Renal cortex interstitium (tissue), 11 donors: ENCODE data around the gene PTH1R. TPM values are rescaled to one million over a fixed set of nuclear protein-coding genes. Genes with fewer than 3 reads are reported as not detected.

Experiments
- DNase-seq, 11 donors: peaks; one replicate each; pipeline ENCODE4 v3.0.0-alpha.2; 2013; ENCODE audit warnings: low read depth in 9 of 11, low spot score in 4 of 11; ENCODE audit errors: extremely low read depth in 1 of 11
- polyA plus RNA-seq, 3 donors: library from polyadenylated mRNA; unstranded; fragments of 120-200 nt; gene quantifications; one replicate each; pipeline ENCODE4 v1.2.1, GENCODE V29; 2013; ENCODE audit not compliant: insufficient read length in 3 of 3

PTH1R gene
- polyA plus RNA-seq, 3 donors = 172 to 279 (median 227) TPM

DNA sequence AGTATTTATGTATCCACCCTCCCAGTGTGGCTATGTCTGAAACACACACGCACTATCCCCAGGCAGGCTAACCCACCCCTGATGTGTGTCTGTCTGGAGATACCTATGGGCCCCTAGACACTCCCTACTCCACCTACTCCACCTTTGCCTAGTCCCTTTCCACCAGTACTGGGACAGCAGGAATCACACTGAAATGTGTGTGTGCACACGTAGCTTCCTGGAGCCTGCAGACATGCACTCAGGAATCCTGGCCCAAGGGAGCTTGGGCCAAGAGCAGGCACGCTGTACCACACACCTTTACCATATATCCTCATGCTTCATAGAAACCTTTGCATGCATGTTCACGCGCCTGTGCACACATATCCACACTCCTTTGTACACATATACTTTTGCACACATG is 6.9 kb upstream of the PTH1R start:
- DNase-seq = no peak

- no peak for DNase-seq
These were observed 6.3 kb upstream of the PTH1R start for GRCh38 chr3:46871222-46871621.

- no peak for DNase-seq
These were observed 4.0 kb upstream of the PTH1R start for GRCh38 chr3:46873521-46873920.

- peak in 8 of 11 donors; percentile 57 to 80 (median 71) for DNase-seq
These were observed 3.1 kb upstream of the PTH1R start for GRCh38 chr3:46874430-46874829.

- no peak for DNase-seq
These were observed 2.0 kb upstream of the PTH1R start for GRCh38 chr3:46875560-46875959.

GRCh38 chr3:46876313-46877300 is 914 bp upstream of the PTH1R start:
- DNase-seq = no peak

GRCh38 chr3:46878781-46879436 is 1.4 kb downstream of the PTH1R start:
- peak in 1 of 11 donors; percentile 71 for DNase-seq

DNA sequence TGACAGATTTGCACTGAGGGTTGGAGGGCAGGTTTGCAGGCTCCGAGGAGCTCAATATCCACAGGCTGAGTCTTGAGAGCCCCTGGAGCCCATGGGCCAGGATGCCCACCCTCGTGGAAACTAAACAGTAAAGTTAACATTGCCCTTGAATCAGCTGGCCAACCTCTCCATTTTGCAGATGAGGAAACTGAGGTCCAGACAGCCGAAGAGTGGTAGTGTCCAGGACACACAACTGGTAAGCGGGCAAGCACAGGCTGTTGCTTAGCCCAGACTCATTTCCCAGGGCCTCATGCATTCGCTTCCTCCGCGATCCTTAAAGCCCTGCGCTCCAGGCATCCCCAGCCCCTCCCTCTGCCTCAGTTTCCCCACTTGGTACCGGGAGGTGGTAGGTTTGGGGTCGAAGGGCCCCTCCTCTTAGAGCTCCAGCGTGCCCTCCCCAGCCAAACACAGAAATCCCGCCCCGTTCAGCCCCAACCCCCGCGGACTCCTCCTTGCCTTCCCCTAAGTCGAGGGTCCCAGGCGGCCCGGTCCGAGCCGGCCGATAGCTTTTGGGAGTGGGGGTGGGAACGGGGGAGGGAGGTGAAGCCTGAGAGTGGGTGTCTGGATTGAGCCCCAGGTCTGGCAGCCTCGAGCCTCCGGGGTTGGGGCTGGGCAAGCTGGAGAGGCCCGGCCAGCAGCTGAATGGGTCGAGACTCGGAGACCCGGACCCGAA is 3.5 kb downstream of the PTH1R start:
- no peak for DNase-seq

- peak in 2 of 11 donors; percentile 45 to 59 for DNase-seq
These were observed 4.3 kb downstream of the PTH1R start for GRCh38 chr3:46881596-46882376.

DNA sequence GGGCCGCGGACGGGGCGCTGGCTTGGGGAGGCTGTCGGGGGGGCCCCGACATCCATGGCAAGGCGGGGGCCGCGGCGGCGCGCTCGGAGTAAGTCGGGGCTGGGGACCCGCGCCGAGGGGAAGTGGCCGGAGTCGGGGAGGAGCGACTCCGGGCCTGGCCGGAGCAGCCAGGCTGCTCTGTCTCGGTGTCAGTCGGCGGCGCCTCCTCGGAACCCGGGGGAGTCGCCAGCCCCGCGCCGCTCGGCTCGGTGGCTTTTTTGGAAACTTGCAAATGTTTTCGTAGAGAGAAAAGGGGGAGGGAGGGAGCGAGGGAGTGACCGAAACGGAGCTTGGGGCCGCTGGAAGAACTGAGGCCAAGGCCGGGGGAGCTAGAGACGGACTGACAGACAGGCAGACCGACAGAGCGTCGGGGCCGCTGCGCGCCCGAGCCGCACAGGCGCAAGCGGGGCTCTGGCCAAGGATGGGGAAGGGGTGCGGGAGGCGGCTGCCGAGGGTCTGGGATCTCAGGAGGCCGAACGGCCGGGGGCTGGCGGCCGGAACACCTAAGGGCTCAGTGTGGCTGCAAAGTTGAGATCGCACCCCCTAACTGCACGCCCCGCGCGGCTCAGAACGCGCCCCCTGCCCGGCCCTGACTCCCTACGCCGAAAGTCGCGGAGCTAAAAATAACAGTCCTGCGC is 5.0 kb downstream of the PTH1R start:
- peak in 3 of 11 donors; percentile 47 to 58 (median 51) for DNase-seq

DNA sequence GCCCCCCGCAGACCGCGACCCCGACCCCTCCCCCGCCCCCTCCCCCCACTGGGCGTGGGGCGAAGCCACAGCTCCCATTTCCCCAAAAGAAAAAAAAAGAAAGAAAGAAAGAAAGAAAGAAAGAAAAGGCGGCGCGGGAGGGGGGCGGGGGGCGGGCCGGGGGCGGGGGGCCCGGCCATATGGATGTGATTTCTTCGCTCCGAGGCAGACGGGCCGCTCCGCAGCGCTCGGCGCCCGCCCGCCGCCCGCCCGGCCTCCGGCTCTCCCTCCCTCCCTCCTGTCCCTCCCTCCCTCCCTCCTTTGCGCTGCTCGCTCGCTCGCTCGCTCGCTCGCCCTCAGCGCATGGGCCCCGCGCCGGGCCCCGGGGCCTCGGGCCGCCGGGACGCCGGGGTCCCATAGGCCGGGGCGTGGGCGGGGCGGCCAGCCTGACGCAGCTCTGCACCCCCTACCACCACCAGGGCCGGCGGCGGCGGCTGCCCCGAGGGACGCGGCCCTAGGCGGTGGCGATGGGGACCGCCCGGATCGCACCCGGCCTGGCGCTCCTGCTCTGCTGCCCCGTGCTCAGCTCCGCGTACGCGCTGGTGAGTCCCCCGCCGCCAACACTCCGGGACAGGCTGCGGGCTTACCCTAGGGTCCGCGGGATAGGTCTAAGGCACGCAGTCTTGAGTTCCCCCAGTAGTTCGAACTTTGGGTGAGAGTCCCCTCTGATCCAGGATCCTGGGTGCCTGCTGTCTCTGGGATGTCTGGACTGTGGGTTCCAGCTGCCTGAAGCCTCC is 5.7 kb downstream of the PTH1R start:
- no peak for DNase-seq

GRCh38 chr3:46883830-46884185 is 6.3 kb downstream of the PTH1R start:
- no peak for DNase-seq

- no peak for DNase-seq
These were observed 6.9 kb downstream of the PTH1R start for GRCh38 chr3:46884427-46884826.

DNA sequence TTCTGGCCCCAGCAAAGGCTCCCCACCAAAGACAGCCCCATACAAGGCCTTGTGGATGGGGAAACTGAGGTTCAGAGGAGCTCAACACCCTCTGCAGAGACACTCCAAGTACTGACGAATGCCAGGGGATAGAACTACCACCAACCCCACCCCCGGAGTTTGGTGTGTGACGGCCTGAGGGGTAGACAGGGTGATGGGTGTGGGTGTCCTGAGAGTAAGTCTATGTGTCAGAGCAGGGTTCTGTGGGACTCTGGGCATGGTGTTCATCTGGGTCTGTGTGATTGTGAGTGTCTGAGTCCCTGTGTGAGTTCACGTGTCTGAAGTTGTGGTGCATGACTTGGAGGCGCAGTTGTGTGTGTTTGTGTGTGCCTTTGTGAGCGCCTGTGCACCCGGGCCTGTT is 7.4 kb downstream of the PTH1R start:
- DNase-seq = no peak

- DNase-seq = no peak
These were observed 8.1 kb downstream of the PTH1R start for GRCh38 chr3:46885612-46886011.

DNA sequence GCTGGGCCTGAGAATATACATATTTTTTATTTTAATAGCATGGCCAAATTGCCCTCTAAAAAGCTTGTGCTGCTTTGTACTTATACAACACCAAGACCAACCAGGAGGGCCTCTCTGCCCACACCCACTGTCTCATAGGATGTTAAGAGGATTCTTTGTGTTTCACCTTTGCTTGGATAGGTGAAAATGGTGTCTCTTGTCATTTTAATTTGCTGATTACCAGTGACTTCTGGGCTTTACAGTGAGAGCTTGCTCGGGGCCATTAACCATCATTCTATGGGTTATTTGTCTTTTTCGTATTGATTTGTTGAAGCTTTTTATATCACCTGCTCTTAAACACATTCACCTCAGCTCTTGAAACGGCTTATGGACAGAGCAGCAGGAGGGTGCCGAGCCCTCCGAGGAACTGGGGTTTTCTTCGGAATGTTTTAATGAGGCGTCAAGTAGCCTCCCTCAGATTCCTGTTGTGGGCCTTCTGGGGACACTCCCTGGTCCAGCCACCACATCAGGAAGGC is 10.5 kb downstream of the PTH1R start:
- no peak for DNase-seq

DNA sequence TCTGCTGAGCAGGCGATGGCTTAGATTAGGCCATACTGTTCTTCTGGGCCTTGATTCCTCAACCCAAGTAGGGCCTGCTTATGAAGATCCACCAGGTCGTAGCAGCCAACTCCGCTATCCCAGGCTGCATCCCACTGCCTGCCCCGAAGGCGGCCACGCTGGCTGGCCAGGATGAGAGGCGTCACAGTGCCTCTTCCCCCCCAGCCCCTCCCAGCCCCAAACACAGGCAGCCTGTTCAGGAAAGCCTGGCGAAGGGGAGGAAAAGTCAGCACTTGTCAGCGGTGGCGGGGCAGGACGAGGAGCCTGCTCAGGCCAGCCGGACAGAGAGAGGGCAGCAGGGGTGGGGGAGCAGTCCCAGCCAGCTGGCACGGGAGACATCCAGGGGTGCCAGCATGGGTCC is 11.2 kb downstream of the PTH1R start:
- DNase-seq = no peak
